Smooth muscle cell (in vitro differentiated cells): Measurements from ENCODE around the gene PRKCZ. TPM values are rescaled to one million over a fixed set of nuclear protein-coding genes. Genes with fewer than 3 reads are reported as not detected.

Source experiments
- DNase-seq: peaks from one replicate; lab custom pipeline; 2025; ENCODE audit not compliant: unreplicated experiment; lab: John Stamatoyannopoulos, UW
- H2AFZ ChIP-seq: fragments of 200-600 bp; sonication (generic); 2 replicates; pipeline ENCODE4 v1.6.0; 2016; ENCODE audit warnings: antibody characterized with exemption, low read depth, mild to moderate bottlenecking
- H3F3A ChIP-seq: fragments of 200-600 bp; sonication (generic); 2 replicates; pipeline ENCODE4 v1.6.0; 2017; ENCODE audit warnings: antibody characterized with exemption, low read depth
- H3K27ac ChIP-seq: fragments of 200-600 bp; sonication (generic); 2 replicates; pipeline ENCODE4 v1.5.1; 2016; ENCODE audit warnings: low read depth, mild to moderate bottlenecking
- H3K27me3 ChIP-seq: fragments of 200-600 bp; sonication (generic); 2 replicates; pipeline ENCODE4 v1.6.1; 2016; ENCODE audit warnings: low read depth, mild to moderate bottlenecking
- H3K36me3 ChIP-seq: fragments of 200-600 bp; sonication (generic); 2 replicates; pipeline ENCODE4 v1.5.1; 2016; ENCODE audit warnings: low read depth
- H3K4me1 ChIP-seq: fragments of 200-600 bp; sonication (generic); 2 replicates; pipeline ENCODE4 v1.5.1; 2016; ENCODE audit warnings: low read depth
- H3K4me2 ChIP-seq: fragments of 200-600 bp; sonication (generic); 2 replicates; pipeline ENCODE4 v1.6.0; 2016; ENCODE audit warnings: mild to moderate bottlenecking
- H3K4me3 ChIP-seq: fragments of 200-600 bp; sonication (generic); 2 replicates; pipeline ENCODE4 v1.5.1; 2016; ENCODE audit warnings: mild to moderate bottlenecking
- H3K79me2 ChIP-seq: fragments of 200-600 bp; sonication (generic); 2 replicates; pipeline ENCODE4 v1.6.0; 2016; ENCODE audit warnings: low read depth, mild to moderate bottlenecking
- H3K9ac ChIP-seq: fragments of 200-600 bp; sonication (generic); 2 replicates; pipeline ENCODE4 v1.6.0; 2016; ENCODE audit warnings: low read depth
- H3K9me3 ChIP-seq: fragments of 200-600 bp; sonication (generic); replicated peaks from 2 replicates; pipeline ENCODE4 v1.5.1; 2016; ENCODE audit warnings: low read depth
- H4K20me1 ChIP-seq: fragments of 200-600 bp; sonication (generic); 2 replicates; pipeline ENCODE4 v1.6.0; 2016; ENCODE audit warnings: low read depth
- WGBS: methylation state at CpG from one replicate; pipeline ENCODE4 v1.1.7; 2016; ENCODE audit warnings: low lambda C conversion rate; 5-methylcytosine and 5-hydroxymethylcytosine counted together
- polyA plus RNA-seq: library from polyadenylated mRNA; unstranded; fragments of >200 nt; fragmentation: Nextera tagmentation; extraction: Ambion mirVana; gene quantifications from 2 replicates; pipeline ENCODE4 v1.2.1, GENCODE V29; 2016
- total RNA-seq: library from RNA; depleted of rRNA; stranded (reverse); fragments of >200 nt; gene quantifications from 2 replicates; pipeline ENCODE4 v1.2.3, GENCODE V29; 2014
- TF ChIP-seq, protein P1 (sequence below): fragments of 200-600 bp; sonication (generic); IDR thresholded peaks from 2 replicates; pipeline ENCODE4 v1.5.1; 2017; ENCODE audit warnings: borderline replicate concordance, mild to moderate bottlenecking, antibody characterized with exemption; ENCODE audit not compliant: insufficient read depth, poor library complexity, severe bottlenecking

The PRKCZ gene
- total and polyA plus RNA-seq, 2 experiments from 2014 or later = 5.8 to 10.3 TPM

GRCh38 chr1:2109581-2110021 lies 59.4 kb downstream of the PRKCZ start:
- H3K4me1 ChIP-seq = no peaks in the 10 kb centered on the region
- TF ChIP-seq, protein P1, sequence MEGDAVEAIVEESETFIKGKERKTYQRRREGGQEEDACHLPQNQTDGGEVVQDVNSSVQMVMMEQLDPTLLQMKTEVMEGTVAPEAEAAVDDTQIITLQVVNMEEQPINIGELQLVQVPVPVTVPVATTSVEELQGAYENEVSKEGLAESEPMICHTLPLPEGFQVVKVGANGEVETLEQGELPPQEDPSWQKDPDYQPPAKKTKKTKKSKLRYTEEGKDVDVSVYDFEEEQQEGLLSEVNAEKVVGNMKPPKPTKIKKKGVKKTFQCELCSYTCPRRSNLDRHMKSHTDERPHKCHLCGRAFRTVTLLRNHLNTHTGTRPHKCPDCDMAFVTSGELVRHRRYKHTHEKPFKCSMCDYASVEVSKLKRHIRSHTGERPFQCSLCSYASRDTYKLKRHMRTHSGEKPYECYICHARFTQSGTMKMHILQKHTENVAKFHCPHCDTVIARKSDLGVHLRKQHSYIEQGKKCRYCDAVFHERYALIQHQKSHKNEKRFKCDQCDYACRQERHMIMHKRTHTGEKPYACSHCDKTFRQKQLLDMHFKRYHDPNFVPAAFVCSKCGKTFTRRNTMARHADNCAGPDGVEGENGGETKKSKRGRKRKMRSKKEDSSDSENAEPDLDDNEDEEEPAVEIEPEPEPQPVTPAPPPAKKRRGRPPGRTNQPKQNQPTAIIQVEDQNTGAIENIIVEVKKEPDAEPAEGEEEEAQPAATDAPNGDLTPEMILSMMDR = no peak
- no peaks in the 10 kb centered on the region for H3K27me3 ChIP-seq
- H3K36me3 ChIP-seq = no peaks in the 10 kb centered on the region
- no peak overlapping the region for H2AFZ ChIP-seq
- no peak overlapping the region for H3K27ac ChIP-seq
- DNase-seq = no peak
- H3F3A ChIP-seq = no peaks in the 10 kb centered on the region
- H3K9ac ChIP-seq = no peak overlapping the region
- no peaks in the 10 kb centered on the region for H3K9me3 ChIP-seq
- no peak overlapping the region for H3K4me3 ChIP-seq
- no peaks in the 10 kb centered on the region for H3K79me2 ChIP-seq
- H4K20me1 ChIP-seq = no peaks in the 10 kb centered on the region
- H3K4me2 ChIP-seq = no peak overlapping the region
- 89% methylated on average over 24 of the region's 24 CpGs for WGBS

- H3K27ac ChIP-seq = no peak overlapping the region
- WGBS = 95% methylated on average over 15 of the region's 18 CpGs
- H3F3A ChIP-seq = no peaks in the 10 kb centered on the region
- no peak overlapping the region for H2AFZ ChIP-seq
- no peaks in the 10 kb centered on the region for H3K4me1 ChIP-seq
- H4K20me1 ChIP-seq = no peaks in the 10 kb centered on the region
- no peak overlapping the region for H3K4me3 ChIP-seq
- H3K4me2 ChIP-seq = no peak overlapping the region
- H3K36me3 ChIP-seq = no peaks in the 10 kb centered on the region
- H3K9ac ChIP-seq = no peak overlapping the region
- TF ChIP-seq, protein P1 = no peak
- no peaks in the 10 kb centered on the region for H3K9me3 ChIP-seq
- no peak for DNase-seq
- no peaks in the 10 kb centered on the region for H3K79me2 ChIP-seq
- H3K27me3 ChIP-seq = no peaks in the 10 kb centered on the region
Measured at GRCh38 chr1:2110191-2110737, 60.1 kb downstream of the PRKCZ start.

DNA sequence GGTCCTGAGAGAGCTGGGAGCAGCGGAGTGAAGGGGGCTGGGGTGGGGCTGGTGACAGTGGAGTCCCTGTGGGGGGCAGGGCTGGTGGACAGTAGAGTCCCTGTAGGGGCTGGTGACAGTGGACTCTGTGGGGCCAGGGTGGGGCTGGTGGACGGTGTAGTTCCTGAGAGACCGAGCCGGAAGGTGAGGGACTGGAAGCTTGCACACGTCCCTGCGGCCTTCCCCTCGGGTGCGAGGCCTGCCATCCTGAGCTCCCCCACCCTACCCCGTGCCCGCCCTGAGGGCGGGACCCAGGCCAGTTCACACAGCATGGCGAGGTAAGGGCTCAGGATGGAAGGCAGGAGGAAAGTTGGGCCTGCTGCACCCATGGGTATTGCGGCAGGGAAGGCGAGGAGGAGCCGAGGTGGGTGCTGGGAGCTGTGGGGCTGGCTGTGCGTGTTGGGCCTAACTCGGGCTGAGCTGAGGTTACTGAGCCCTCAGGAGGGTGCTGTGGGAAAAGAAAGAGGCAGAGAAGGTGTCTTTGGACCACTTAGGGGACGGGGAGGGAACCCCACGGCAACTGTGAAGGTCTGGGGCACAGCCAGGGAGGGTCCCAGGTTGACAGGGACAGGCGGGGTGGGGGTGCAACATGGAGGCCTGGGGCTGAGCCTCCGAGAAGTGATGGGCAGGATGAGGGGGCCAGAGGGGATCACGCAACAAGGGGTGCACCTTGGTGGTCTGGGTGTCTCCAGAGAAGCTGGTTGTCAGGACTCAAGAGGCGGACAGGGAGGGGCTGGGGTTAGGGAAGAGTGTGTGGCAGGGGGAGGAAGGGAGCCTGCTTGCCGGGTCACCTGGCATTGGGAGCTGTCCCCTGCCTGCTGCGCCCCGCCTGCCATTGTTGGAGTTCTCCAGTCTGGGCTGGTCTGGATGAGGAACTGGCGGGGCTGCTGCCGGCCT lies 60.8 kb downstream of the PRKCZ start:
- WGBS = 94% methylated on average over 18 of the region's 28 CpGs
- H3K27me3 ChIP-seq = no peaks in the 10 kb centered on the region
- H3K79me2 ChIP-seq = no peaks in the 10 kb centered on the region

More for the DNA sequence above, 60.8 kb downstream of the PRKCZ start:
- H3K4me1 ChIP-seq = peaks cover 5% of the 10 kb centered on the region
- no peak overlapping the region for H3K9ac ChIP-seq
- TF ChIP-seq, protein P1 = no peak
- no peaks in the 10 kb centered on the region for H3K36me3 ChIP-seq
- no peak overlapping the region for H3K27ac ChIP-seq
- no peak overlapping the region for H3K4me3 ChIP-seq
- no peaks in the 10 kb centered on the region for H4K20me1 ChIP-seq
- H3K9me3 ChIP-seq = no peaks in the 10 kb centered on the region
- no peak for DNase-seq
- H3F3A ChIP-seq = no peaks in the 10 kb centered on the region
- H3K4me2 ChIP-seq = no peak overlapping the region
- no peak overlapping the region for H2AFZ ChIP-seq
